Measurements from ENCODE around the gene FIG4. TPM values are rescaled to one million over a fixed set of nuclear protein-coding genes. Genes with fewer than 3 reads are reported as not detected.

The FIG4 gene
- polyA plus RNA-seq, 1 of the 3 experiments (the other 2 are of a cell fraction), result 6.8 TPM

DNA sequence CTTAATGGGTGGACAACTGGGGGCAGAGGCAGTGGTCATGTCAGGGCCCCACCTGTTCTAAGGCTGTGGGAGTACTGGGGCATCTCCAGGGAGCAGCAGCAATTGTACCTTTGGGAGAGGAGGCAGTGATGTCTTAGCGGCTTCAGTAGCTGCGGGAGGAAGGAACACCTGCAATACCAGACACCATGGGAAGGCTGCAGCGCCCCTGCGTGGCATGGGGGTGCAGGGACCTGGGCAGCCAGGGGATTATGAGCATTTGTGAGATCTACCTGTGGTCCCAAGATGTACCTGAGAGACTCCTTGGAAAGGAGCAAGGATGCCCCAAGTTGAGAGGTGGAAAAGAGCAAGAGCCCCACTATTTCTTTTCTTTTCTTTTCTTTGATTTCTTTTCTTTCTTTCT, 174.9 kb downstream of the FIG4 start:
- H3K9me3 ChIP-seq, result no peaks in the 10 kb centered on the region

DNA sequence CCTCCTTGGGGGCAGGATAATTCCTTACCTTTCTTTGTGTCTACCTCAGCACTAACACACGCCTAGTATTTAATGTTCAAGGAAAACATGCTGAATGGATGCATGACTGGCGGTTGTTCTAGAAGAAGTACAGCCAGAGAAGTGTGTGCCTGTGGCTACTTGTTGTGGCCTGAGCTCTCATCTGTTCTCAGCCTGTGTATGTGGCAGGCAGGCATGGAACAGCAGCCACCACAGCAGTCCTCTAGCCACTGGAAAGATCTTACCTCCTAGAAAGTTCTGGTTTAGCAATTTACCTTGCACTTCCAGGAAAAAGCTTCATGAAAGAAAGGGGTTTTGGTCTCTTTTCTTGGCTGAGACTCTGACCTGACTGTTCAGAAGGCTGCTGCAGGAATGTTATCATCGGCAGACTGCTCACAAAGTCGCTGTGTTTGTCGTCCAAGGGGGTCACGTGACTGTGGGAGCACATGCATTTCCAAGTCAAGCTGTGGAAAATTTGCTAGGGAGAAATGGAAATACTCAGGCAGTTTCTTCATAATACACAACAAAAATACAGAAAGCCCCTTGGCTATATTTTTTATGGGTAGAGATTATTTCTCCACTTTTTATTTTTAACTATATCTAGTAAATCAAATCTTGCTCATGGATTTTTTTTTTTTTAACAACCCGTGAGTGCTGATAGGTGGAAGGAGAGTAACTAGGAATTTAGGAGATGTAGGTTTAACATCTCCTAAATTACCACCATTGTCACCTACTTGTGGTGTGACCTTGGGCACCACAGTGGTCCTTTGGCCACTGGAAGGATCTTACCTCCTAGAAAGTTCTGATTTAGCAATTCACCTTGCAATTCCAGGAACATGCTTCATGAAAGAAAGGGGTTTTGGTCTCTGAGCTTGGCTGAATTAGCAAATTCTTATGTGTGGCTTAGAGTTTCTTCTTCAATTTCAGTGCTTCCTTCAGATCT, 176.2 kb downstream of the FIG4 start:
- no peaks in the 10 kb centered on the region for H4K20me1 ChIP-seq (ENCODE audit: insufficient read depth)
- H3K27ac ChIP-seq (ENCODE audit: low read depth in 2 of 2, low read length in 1 of 2), result no peak overlapping the region
- no peaks in the 10 kb centered on the region for H3K79me2 ChIP-seq (ENCODE audit: insufficient read depth)
- 29% methylated on average over 7 of the region's 7 CpGs for WGBS (ENCODE audit: low lambda C conversion rate)
- no peak overlapping the region for H3K4me2 ChIP-seq
- TF ChIP-seq EP300 (IDR thresholded peaks at IDR 0.05; ENCODE audit: borderline replicate concordance in 1 of 2, low read depth in 1 of 2, low read length in 1 of 2), result no peak
- TF ChIP-seq, protein P1, sequence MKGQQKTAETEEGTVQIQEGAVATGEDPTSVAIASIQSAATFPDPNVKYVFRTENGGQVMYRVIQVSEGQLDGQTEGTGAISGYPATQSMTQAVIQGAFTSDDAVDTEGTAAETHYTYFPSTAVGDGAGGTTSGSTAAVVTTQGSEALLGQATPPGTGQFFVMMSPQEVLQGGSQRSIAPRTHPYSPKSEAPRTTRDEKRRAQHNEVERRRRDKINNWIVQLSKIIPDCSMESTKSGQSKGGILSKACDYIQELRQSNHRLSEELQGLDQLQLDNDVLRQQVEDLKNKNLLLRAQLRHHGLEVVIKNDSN (IDR thresholded peaks at IDR 0.05; ENCODE audit: borderline replicate concordance, low read depth), result 0 out of 2 replicates have a peak, but pooled peaks have one; percentile 42
- TF ChIP-seq SMC3 (IDR thresholded peaks at IDR 0.05; ENCODE audit: low read depth, low read length), result no peak
- H3K9me2 ChIP-seq, result no peaks in the 10 kb centered on the region
- H3K9ac ChIP-seq, result no peak overlapping the region
- no peaks in the 10 kb centered on the region for H3F3A ChIP-seq (replicated peaks; ENCODE audit: insufficient read depth)
- H3K4me1 ChIP-seq (ENCODE audit: control insufficient read depth in 1 of 2, insufficient read depth in 2 of 2, low read depth in 1 of 2, low read length in 1 of 2), result no peaks in the 10 kb centered on the region; a peak in 1 of 4 replicates
- H3K27me3 ChIP-seq (ENCODE audit: insufficient read depth), result no peaks in the 10 kb centered on the region
- ChIA-PET POLR2A (interaction anchor here (0.6 kb wide), 1 partner anchor 48 kb away, joined by 3 read pairs; no protein-coding TSS in a partner anchor), CTCF (no interaction called here)
- H3K4me3 ChIP-seq (ENCODE audit: low read depth in 2 of 2, low read length in 1 of 2), result no peak overlapping the region
- H3K36me3 ChIP-seq (replicated peaks in 1 of 2; ENCODE audit: control insufficient read depth in 1 of 2, insufficient read depth in 2 of 2, low read length in 1 of 2), result no peaks in the 10 kb centered on the region
- H2AFZ ChIP-seq (ENCODE audit: low read depth), result no peak overlapping the region
- DNase-seq, result no peak
- H3K9me3 ChIP-seq, result no peaks in the 10 kb centered on the region

More for the DNA sequence above, 174.9 kb downstream of the FIG4 start:
- DNase-seq, result no peak
- H2AFZ ChIP-seq (ENCODE audit: low read depth), result no peak overlapping the region
- H3K36me3 ChIP-seq (replicated peaks in 1 of 2; ENCODE audit: control insufficient read depth in 1 of 2, insufficient read depth in 2 of 2, low read length in 1 of 2), result no peaks in the 10 kb centered on the region
- H3K79me2 ChIP-seq (ENCODE audit: insufficient read depth), result no peaks in the 10 kb centered on the region
- no peak overlapping the region for H3K9ac ChIP-seq
- CTCF ChIA-PET, result no interaction called here
- no peak overlapping the region for H3K4me2 ChIP-seq
- no peaks in the 10 kb centered on the region; a peak in 1 of 4 replicates for H3K4me1 ChIP-seq (ENCODE audit: control insufficient read depth in 1 of 2, insufficient read depth in 2 of 2, low read depth in 1 of 2, low read length in 1 of 2)
- POLR2A ChIA-PET, result no interaction called here
- 55% methylated on average over 4 of the region's 4 CpGs for WGBS (ENCODE audit: low lambda C conversion rate)
- H3K27ac ChIP-seq (ENCODE audit: low read depth in 2 of 2, low read length in 1 of 2), result no peak overlapping the region
- no peaks in the 10 kb centered on the region for H3K9me2 ChIP-seq
- no peaks in the 10 kb centered on the region for H4K20me1 ChIP-seq (ENCODE audit: insufficient read depth)
- no peak for TF ChIP-seq CHD2 (IDR thresholded peaks at IDR 0.05; ENCODE audit: low read length, partially characterized antibody)
- peak; percentile 27; the same call in 1 of the 2 replicates for TF ChIP-seq CTCF (IDR thresholded peaks at IDR 0.05)
- no peaks in the 10 kb centered on the region for H3K27me3 ChIP-seq (ENCODE audit: insufficient read depth)
- H3F3A ChIP-seq (replicated peaks; ENCODE audit: insufficient read depth), result no peaks in the 10 kb centered on the region
- H3K4me3 ChIP-seq (ENCODE audit: low read depth in 2 of 2, low read length in 1 of 2), result no peak overlapping the region

DNA sequence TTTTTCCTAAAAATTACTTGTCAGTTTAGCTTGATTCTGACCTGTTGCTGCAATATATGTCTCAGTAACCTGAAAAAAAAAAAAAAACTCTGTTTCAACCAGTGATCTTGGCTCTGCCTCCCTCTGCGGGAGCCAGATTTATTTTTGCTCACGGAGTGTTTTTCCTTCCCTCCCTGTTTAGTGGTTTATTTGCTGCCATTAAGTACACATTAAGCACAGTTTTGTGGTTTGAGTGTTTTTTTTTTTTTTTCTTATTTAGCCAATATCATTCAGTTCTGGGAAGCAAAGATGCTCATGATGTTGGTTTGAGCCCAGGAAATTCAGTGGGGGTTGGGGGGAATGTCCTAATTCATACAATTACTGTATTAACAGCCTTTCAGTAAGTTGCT, 176.9 kb downstream of the FIG4 start:
- H3K4me3 ChIP-seq (ENCODE audit: low read depth in 2 of 2, low read length in 1 of 2), result no peak overlapping the region
- H4K20me1 ChIP-seq (ENCODE audit: insufficient read depth), result no peaks in the 10 kb centered on the region
- WGBS (ENCODE audit: low lambda C conversion rate), result 84% methylated on average over 2 of the region's 2 CpGs
- no peaks in the 10 kb centered on the region for H3K9me2 ChIP-seq
- no peak overlapping the region for H3K27ac ChIP-seq (ENCODE audit: low read depth in 2 of 2, low read length in 1 of 2)
- ChIA-PET CTCF (no interaction called here), POLR2A (no interaction called here)
- H3K79me2 ChIP-seq (ENCODE audit: insufficient read depth), result no peaks in the 10 kb centered on the region
- no peaks in the 10 kb centered on the region; a peak in 1 of 4 replicates for H3K4me1 ChIP-seq (ENCODE audit: control insufficient read depth in 1 of 2, insufficient read depth in 2 of 2, low read depth in 1 of 2, low read length in 1 of 2)
- H3K9me3 ChIP-seq, result no peaks in the 10 kb centered on the region
- H2AFZ ChIP-seq (ENCODE audit: low read depth), result no peak overlapping the region
- no peaks in the 10 kb centered on the region for H3K27me3 ChIP-seq (ENCODE audit: insufficient read depth)
- no peaks in the 10 kb centered on the region for H3K36me3 ChIP-seq (replicated peaks in 1 of 2; ENCODE audit: control insufficient read depth in 1 of 2, insufficient read depth in 2 of 2, low read length in 1 of 2)
- H3K9ac ChIP-seq, result no peak overlapping the region
- DNase-seq, result no peak
- H3F3A ChIP-seq (replicated peaks; ENCODE audit: insufficient read depth), result no peaks in the 10 kb centered on the region
- no peak overlapping the region for H3K4me2 ChIP-seq
- TF ChIP-seq SIN3A (IDR thresholded peaks at IDR 0.05; ENCODE audit: borderline replicate concordance, low read depth, low read length) (no peak), IRF3 (IDR thresholded peaks at IDR 0.05; ENCODE audit: low read depth, low read length) (no peak), FOXJ3 (CRISPR knock-in tag; IDR thresholded peaks at IDR 0.05) (no peak), GATA2 (CRISPR knock-in tag; IDR thresholded peaks at IDR 0.05) (no peak), YY1 (IDR thresholded peaks at IDR 0.05; ENCODE audit: low read depth) (no peak), TEAD4 (IDR thresholded peaks at IDR 0.05; ENCODE audit: borderline replicate concordance, insufficient read depth) (no peak), EZH2phosphoT487 (IDR thresholded peaks at IDR 0.05; ENCODE audit: borderline replicate concordance, low read depth) (no peak), RAD21 (IDR thresholded peaks at IDR 0.05; ENCODE audit: low read length) (no peak), NFIC (IDR thresholded peaks at IDR 0.05; ENCODE audit: borderline replicate concordance) (no peak), TAF1 (IDR thresholded peaks at IDR 0.05; ENCODE audit: borderline replicate concordance, low read depth, low read length) (no peak)
- TF ChIP-seq, protein P2, sequence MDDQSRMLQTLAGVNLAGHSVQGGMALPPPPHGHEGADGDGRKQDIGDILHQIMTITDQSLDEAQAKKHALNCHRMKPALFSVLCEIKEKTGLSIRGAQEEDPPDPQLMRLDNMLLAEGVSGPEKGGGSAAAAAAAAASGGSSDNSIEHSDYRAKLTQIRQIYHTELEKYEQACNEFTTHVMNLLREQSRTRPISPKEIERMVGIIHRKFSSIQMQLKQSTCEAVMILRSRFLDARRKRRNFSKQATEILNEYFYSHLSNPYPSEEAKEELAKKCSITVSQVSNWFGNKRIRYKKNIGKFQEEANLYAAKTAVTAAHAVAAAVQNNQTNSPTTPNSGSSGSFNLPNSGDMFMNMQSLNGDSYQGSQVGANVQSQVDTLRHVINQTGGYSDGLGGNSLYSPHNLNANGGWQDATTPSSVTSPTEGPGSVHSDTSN (IDR thresholded peaks at IDR 0.05), result no peak
